HG02610 (cell line): ENCODE results near the gene VPS54.
"Not testable (repeated sequence)": the region's sequence is repeated elsewhere in the genome, so short reads cannot be mapped to it uniquely, and the experiment has no call there.

ENCODE experiments used
- ATAC-seq: cut with Tn5 transposase; IDR thresholded peaks from one replicate; pipeline ENCODE4 v1.9.1; 2021; ENCODE audit warnings: mild to moderate bottlenecking, moderate library complexity; ENCODE audit not compliant: unreplicated experiment

Gene VPS54

DNA sequence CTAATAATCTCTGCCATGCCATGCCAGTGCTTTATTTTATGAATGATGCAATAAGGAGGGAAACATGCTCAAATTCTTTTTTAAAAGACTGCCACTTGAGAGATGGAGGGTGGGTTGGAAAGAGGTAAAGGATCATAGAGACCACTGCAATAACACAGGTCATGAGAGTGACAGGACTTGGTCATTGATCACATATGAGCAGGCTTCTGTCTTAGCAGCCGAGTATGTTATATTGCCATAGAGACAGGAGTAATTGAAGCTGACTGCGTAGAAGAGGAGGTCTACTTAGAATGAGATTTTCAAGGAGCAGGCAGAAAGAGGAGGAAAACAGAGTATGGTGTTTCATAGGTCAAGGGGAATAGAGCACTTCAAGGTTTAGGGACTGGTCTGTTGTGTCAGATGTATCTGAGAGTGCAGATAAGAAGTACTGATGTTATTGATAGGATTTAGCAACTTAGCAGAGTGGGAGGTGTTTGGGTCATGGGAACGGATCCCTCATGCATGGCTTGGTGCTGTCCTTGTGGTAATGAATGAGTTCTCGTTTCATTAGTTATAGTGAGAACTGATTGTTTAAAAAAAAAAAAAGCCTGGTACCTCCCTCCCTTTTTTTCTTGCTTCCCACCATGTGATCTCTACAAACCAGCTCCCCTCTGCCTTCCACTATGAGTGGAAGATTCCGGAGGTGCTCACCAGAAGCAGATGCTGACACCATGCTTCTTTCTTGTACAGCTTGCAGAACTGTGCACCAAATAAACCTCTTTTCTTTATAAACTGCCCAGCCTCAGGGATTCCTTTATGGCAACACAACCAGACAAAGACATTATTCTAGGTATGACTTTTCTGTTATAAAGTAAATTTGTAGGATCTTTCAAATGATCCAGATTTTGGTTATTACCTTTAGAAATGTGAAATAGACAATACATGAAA is 144.8 kb downstream of the VPS54 start:
- ATAC-seq, result no peak

DNA sequence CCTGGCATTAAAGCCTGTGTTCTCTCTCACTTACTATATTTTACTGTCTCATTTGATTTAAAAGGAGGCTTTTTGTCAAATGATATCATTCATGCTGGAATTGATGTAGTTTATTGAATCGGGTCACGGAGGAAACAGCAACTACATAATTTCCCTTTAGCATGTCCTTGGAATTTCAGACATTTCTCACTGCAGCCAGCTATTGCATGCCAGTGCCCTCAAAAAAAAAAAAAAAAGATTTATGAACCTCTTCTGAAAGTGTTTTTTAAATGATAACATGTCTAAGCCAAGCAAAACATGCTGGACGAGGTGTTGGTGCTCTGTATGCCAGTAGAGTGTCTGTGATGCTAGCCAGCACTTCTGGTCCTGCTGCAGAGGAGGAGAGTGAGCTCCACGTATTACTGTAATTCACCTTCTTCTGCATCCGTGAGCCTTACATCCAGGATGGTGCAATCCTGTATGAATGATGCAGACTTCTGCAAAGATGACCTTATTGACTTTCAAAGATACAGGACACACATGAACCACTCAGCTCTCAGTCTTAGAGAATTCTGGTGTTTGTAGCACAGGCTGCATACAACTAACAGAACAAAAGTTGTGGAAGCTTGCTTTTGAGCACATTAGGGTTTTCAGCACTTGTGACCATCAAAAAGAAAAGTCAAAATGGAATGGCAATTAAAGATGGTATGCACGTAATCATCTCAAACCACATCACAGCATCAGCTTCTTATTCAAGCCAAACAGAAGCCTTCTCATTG is 146.5 kb downstream of the VPS54 start:
- no peak for ATAC-seq

DNA sequence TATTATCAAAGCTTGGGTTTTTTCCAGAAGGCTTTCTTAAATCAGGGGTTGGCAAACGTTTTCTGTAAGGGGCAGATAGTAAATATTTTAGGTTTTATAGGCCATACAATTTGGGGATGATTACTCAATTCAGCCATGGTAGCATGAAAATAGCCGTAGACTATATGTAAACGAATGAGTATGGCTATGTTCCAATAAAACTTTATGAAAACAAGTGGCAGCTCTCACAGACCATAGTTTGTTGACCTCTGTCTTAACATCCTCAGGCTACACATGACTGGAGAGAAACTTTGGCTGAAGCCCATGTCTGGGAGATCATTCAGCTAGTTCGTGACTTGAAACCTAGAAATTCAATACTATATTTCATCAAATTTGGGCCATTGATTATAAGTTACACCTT is 147.4 kb downstream of the VPS54 start:
- ATAC-seq, result no peak

DNA sequence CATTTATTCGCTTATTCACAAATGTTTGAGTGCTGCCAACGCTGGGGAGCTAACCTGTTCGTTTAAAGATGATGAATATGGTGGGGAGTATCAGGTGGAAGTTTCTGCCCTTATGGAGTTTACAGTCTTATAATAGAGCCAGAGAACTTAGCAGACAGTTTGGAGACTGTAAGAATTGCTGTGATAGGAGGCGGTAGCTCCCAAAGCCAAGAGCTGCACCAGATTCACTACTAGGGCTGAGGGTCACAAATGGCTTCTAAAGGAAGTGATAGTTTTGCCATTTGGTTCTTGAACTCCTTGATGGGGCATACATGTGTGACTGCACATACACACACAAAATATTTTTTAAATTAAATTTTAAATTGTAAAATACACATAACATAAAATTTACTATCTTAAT is 148.5 kb downstream of the VPS54 start:
- no peak for ATAC-seq

DNA sequence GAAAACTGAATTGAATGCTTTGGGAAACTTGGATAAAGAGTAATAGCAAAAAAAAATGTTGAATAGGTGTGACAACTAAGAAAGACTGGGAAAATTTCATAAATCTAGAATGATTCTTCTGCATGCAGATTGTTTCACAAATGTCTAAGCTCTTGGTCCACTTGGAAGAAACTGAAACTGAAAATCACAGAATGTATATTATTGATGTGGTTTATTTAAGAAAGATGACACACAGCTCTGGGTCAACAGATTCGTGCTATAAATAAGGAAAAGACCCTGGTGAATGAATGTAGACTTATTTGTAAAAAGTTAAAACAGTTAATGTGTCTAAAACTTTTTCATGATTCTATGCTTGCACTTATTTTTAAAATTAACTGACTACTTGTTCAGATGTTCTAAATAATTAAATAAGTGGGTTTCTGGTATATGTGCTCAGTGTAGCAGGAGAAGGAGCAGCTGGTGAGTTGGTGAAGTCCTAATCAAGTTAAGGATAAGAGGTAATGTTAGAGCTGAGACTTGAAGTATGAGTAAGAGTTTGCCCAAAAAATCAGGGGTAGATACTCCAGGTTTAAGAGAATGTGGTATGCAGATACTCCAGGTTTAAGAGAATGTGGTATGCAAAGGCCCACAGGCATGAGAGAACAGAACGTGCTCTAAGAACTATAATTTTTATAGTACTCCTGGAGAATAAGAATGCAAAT is 153.1 kb downstream of the VPS54 start:
- ATAC-seq, result peak; percentile 76

DNA sequence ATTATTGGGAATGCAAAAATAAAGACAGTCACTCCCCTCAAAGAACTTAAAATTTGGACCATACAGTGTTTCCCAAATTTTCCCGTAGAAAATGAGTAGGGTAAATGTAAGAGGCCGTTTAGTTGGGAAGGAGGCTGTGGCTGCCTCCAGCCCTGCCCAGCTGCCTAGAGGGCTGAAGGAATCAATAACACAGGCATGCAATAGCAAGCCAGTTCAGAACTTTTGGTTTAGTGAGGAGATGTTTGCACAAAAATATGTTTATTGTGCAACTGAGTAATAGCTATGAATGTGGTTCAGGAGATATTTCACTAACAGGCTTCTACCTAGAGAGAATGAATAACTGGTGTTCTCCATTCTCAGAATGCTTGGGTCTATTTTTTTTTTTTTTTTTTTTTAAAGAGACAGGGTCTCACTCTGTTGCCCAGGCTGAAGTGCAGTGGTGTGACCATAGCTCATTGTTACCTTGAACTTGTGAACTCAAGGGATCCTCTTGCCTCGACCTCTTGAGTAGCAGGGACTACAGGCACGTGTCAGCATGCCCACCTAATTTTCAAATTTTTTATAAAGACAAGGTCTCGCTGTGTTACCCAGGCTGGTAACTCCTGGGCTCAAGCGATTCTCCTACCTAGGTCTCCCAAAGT is 153.9 kb downstream of the VPS54 start:
- no peak for ATAC-seq

DNA sequence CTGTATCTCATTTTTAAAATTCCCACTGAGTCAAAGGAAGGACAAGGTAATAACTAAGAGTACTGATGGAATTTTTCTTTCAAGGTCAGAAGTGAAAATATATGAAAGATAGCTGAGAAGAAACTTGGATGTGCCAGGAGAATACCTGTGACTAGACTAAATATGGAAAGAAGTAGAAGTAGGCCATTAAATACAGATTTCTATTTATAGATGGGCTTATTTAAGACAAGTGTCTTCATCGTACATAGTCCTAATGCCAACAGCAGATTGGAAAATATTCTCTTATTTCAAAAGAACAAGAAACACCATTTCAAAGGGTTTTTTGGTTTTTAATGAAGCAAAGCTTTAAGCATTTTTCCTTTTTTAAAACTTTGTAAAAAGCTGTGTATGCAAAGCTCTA is 155.5 kb downstream of the VPS54 start:
- no peak for ATAC-seq

DNA sequence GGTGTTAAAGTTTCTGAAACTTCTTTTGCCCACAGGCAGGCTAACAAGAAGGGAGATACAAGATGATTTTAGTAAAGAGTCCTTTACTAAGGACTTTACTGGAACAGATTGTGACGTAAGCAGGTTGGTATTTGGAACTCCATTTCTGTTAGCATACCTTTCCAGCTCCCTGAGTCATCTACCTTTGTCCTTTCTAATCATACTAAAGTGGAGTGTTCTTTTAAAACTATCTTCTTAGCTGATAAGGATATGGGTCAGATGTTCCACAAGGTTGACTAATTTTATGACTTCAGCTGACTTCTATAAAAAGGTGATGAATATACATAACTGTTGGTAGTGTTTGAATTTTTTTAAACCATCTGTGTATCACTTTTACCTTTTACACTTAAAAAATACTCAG is 156.4 kb downstream of the VPS54 start:
- ATAC-seq, result no peak

DNA sequence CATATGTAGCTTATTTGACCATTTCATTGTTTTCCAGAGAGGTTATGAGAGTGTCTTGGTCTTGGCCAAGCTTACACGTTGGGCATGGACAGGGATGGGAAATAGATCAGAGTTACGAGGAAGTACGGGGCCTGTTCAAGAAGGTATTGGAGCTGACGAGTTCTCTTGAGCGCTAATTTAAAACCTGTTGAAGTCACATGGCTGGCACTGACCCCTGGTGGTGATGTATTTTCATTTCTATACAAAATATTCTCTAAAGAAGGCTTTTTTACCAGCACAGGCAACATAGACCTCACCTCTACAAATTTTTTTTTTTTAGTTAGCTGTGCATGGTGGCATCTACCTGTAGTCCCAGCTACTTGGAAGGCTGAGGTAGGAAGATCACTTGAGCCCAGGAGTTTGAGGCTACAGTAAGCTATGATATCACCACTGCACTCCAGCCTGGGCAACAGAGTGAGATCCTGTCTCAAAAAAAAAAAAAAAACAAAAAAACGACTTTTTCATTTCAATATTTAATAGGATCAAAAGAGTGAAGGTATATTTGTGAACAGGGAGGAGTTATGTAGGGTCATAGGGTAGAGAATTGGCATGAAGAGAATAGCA is 157.9 kb downstream of the VPS54 start:
- peak; percentile 53 for ATAC-seq

DNA sequence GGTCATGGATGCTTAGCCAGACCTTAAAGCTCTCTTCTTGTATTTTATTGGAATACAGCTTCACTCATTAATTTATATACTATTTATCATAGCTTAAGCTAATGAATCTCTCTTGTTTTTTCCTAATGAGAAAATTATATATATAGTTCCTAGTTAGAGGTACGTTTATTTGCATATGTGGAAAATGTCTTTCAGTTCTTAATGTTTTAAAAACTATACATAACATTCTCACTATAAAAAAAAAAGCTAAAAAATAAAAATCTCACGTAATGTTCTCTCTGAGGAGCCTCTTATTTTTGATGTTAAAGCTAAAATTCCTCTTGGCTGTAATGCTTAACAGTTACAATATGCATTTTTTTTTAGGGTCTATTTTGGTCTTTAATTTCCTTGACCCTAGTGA is 160.9 kb downstream of the VPS54 start:
- no peak for ATAC-seq

DNA sequence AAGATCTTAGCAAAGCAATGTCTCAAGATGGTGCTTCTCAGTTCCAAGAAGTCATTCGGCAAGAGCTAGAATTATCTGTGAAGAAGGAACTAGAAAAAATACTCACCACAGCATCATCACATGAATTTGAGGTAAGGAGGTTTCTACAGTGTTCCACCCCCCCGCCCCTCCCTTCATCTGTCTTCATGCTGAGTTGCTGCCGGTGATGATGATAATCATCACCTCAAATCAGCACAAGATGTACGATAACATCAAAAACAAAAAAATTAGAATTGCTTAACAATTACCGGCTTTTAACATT is 163.0 kb downstream of the VPS54 start:
- ATAC-seq, result no peak

DNA sequence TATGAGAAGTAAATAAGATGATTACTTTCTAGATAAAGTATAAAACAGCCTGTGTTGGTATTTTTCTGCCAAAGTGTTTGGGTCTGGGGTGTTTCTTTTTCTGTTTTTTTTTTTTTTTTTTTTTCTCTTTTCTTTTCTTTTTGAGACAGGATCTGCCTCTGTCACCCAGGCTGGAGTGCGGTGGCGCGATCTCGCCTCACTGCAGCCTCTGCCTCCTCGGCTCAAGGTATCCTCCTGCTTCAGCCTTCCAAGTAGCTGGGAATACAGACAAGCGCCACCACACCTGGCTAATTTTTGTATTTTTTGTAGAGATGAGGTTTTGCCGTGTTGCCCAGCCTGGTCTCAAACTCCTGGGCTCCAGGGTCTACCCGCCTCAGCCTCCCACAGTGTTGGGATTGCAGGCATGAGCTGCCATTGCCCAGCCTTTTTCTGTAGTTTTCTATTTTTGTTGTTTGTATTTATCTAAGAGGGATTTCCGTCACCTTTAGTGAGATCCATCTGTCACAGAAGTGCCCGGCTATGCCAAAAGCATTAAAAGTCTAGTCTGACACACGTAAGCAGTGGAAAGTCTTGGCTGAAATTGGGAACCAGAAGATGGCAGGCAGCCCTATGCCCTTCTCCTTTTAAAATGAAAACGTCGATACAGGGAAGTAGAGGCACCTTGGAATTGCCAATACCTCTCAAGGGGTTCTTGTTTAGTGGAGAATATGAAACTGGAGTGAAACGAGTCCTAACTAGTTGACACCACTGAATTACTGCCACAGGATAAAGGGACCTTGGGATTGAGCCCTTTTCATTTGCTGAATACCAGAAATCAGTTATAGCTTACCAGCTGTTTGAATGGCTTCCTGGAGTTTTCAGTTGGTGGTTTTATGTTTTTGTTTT is 163.6 kb downstream of the VPS54 start:
- no peak for ATAC-seq

DNA sequence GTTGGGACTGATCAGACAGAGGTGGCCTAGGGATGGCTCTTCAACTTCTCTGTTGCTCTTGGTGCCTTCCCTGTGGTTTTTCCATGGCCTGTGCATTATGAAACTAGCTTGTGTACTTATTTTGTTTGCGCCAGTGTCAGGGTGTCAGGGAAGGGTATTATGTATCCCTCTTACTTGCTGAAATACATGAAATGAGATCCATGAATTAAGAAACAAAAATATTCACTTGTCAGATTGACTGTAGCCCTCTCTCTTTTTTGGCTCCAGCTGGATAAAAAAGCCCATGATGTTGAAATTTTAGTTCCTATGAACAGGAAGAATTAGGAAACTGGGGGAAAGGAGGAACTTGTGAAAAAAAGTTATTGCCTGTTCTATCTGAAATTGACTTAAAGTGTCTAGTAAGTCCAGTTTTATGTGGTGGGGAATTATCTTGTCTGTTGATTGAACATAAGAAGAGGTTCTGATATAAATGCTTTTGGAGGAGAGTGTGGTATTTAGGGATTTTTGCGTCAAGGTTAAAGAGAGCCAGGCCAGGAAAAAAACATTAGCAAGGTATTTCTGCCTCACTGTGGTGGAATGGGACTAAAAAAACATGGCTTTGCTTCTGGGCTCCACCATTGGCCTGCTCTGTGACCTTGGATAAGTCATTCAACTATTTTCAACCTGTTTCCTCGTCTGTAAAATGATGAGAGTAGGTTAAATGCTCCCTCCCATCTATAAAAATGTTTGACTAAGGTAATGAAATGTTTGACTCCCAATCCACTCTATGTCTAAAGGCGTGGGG is 165.5 kb downstream of the VPS54 start:
- no peak for ATAC-seq

DNA sequence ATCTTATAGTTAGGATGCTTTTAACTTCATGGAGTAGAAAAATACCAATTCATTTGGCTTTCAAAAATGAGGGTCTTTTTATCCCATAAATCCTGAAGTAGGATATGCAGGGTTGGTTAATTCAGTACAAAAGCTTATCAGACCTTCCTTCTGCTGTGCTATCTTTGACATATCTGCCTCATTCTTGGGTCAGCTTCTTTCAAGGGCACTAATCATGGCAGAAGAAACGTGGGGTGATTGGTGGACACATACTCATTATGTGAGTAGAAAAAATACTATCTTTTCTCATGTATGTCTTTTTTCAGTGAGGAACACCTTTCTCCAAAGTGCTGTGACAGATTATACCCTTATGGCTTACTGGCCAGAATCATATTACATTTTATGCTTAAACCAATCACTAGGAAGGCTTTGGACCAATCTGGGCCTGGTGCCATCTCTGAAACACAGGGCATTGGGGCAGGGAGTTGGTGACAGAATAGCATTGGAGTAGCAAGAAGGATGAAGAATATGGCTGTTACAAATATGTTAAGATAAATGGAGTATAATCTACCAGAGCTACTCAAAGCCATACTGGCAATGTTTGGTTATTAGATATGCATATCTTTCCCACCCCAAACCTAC is 167.4 kb downstream of the VPS54 start:
- no peak for ATAC-seq

DNA sequence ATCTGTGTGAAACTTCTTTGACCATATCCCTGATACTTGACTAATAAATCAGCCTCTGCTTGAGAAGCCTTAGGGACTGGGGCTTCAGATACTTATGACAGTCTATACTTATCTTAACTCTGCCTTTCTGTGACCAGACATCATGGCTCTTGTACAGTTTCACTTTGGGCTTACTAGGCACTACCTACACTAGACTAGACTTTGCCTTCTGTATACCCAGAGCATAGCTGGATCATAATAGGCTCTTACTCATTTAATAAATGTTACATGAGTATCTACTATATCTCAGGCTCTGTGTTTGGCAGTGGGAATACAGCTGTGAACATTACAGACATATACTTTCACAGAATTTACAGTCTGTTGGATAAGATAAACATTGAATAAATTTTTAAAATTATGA is 168.6 kb downstream of the VPS54 start:
- no peak for ATAC-seq

DNA sequence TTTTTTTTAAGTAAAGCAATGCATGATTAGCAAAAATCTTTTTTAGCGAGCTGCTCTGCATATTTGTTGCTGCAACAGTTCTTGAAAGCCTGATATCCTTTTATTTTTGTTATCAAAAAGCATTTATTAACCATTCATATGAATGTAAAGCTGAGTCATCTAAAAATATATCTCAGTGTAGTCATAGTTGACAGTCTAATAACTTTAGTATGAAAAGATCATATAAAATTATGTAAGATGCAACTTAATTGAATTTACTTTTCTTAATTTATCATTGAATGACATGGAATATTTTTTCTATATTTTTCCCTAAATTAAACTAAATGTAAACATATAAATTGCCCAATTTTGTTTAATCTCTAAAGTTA is 169.0 kb downstream of the VPS54 start:
- ATAC-seq, result no peak

DNA sequence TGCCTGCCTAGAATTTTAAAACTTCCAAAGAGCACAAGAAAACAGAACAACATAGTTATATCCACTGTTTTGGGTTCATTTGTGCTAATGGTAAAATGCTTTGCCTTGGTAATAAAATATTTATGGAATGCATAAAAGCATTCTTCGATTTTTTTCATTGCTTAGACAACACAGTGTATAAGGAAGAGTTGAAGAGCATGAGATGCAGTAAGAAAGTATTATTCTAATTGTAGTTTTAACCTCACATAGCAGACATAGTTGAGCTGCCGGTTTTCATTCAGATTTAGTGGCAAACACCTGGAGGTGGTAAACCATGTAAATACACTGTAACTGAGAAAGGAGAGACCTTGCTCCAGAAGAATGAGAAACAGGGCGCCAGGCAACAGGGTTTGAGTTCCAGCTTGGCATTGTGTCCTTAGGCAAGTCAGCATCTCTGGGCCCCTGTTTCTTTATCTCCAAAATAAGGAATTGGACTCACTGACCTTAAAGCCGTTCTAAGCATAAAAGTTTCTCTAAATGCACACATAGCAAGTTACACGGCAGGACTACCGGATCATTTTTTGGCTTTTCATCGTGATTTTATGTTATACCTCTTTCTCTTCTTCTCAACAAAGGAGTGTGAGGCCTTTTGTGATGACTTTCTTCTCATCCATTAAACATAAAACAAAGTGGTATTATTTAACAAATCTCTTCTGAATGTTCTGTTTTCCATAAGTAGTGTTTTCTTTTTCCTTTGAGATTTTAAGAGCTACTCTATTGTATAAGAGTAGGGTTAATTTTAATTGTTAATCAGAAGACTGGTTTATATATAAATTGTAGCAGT is 169.6 kb downstream of the VPS54 start:
- ATAC-seq, result no peak

DNA sequence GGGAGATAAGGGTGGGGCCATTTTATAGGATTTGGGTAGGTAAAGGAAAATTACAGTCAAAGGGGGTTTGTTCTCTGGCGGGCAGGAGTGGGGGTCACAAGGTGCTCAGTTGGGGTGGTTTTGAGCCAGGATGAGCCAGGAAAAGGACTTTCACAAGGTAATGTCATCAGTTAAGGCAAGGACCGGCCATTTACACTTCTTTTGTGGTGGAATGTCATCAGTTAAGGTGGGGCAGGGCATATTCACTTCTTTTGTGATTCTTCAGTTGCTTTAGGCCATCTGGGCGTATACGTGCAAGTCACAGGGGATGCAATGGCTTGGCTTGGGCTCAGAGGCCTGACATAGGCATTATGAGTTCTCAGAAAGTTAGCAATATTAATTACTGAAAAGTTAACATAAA is 171.7 kb downstream of the VPS54 start:
- ATAC-seq, result not testable (repeated sequence)
